ENCODE results near the gene ZCCHC18. TPM values are rescaled to one million over a fixed set of nuclear protein-coding genes. Genes with fewer than 3 reads are reported as not detected.

The ZCCHC18 gene
- total and polyA plus RNA-seq, 9 of the 15 experiments (the other 6 are each of a cell fraction or from before 2014, with no cell fraction given), result not detected

GRCh38 chrX:104156630-104157529, 44.6 kb downstream of the ZCCHC18 start, which contains the start of gene SLC25A53 (continued):
- TF ChIP-seq ZBTB49 (CRISPR knock-in tag; IDR thresholded peaks at IDR 0.05; ENCODE audit: borderline replicate concordance), result no peak
- peak; percentile 59; the same call in 1 of the 2 replicates for TF ChIP-seq TRIM28 (IDR thresholded peaks at IDR 0.05)
- TF ChIP-seq KLF1 (tag; IDR thresholded peaks at IDR 0.05), result peak; percentile 87
- peak; percentile 100 for TF ChIP-seq C11orf30 (IDR thresholded peaks at IDR 0.05; ENCODE audit: low read depth)
- no peak for TF ChIP-seq PTBP1 (IDR thresholded peaks at IDR 0.05; ENCODE audit: low read depth, low read length)
- no peak for TF ChIP-seq ID3 (CRISPR knock-in tag; IDR thresholded peaks at IDR 0.05)
- TF ChIP-seq ID3 (tag; IDR thresholded peaks at IDR 0.05), result peak; percentile 83
- TF ChIP-seq SUPT5H (IDR thresholded peaks at IDR 0.05), result peak; percentile 74
- peak; percentile 81 to 86 for TF ChIP-seq AFF1 (IDR thresholded peaks at IDR 0.05; ENCODE audit: low read depth in 1 of 2, partially characterized antibody in 2 of 2)
- TF ChIP-seq KAT8 (IDR thresholded peaks at IDR 0.05; ENCODE audit: low read depth), result peak; percentile 81; the same call in 1 of the 2 replicates
- TF ChIP-seq ZNF24 (IDR thresholded peaks at IDR 0.05), result 0 out of 2 replicates have a peak, but pooled peaks have one; percentile 21
- TF ChIP-seq FOXM1 (IDR thresholded peaks at IDR 0.05; ENCODE audit: low read depth), result peak; percentile 64
- no peak for TF ChIP-seq FOXM1 (CRISPR knock-in tag; IDR thresholded peaks at IDR 0.05; ENCODE audit: low read depth)
- peak; percentile 88 for TF ChIP-seq POLR2H (tag; IDR thresholded peaks at IDR 0.05; ENCODE audit: low read depth)
- TF ChIP-seq MCM3 (IDR thresholded peaks at IDR 0.05), result no peak
- peak; percentile 42 for TF ChIP-seq GTF3C2 (IDR thresholded peaks at IDR 0.05; ENCODE audit: borderline replicate concordance, extremely low read depth, insufficient read length)
